NCI-H82 treated with DMSO at 0.1 percent for 48 hours (cell line): ENCODE results near the gene ETHE1.

ENCODE experiments used
- DNase-seq: peaks from one replicate; lab custom pipeline; 2025; ENCODE audit not compliant: unreplicated experiment; lab: John Stamatoyannopoulos, UW

The ETHE1 gene

DNA sequence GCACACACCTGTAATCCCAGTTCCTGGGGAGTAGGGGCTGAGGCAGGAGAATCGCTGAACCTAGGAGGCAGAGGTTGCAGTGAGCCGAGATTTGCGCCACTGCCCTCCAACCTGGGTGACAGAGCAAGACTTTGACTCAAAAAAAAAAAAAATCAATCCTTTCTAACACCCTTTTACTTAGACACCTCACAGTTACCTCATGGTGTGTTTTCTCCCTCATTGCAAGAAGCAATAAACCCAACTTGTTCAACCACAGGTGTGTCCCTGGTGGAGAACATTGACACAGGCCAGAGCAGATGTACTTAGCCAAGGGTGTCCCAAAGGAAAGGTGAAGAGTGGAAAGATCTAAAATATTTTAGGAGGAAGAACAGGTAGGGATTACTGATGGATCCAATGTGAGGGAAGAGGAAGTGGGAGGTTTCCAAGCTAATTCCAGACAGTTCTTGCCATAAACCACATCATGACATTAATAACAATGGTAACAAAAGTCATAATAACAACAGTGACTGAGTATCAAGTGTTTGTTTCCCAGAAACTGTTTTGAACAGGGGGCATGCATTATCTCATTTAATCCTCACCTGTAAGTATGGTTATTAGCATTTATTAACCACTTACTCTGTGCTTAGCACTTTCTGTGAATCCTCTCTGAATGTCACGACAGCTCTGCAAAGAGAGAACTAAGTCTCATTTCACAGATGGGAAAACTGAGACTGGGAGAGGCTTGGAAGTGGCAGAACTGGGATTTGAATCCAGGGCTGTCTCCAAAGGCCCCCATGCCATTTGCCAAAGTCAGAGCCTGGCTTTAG, 58.4 kb downstream of the ETHE1 start:
- DNase-seq: no peak

DNA sequence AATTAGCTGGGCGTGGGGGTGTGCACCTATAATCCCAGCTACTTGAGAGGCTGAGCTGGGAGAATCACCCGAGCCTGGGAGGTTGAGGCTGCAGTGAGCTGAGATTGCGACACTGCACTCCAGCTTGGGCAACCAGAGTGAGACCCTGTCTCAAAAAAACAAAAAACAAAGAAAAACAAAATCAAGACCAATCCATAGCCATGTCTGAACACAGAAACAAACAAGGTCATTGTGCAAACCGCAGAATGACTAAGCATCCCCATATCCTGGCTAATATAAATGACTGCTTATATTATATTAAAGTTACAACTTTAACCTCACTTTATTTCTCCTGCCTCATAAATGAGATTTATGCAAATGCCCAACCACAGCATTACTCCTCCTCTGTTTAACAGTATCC, 59.3 kb downstream of the ETHE1 start:
- DNase-seq: no peak

- no peak for DNase-seq
Measured at GRCh38 chr19:43467276-43467675, 59.7 kb downstream of the ETHE1 start.

DNA sequence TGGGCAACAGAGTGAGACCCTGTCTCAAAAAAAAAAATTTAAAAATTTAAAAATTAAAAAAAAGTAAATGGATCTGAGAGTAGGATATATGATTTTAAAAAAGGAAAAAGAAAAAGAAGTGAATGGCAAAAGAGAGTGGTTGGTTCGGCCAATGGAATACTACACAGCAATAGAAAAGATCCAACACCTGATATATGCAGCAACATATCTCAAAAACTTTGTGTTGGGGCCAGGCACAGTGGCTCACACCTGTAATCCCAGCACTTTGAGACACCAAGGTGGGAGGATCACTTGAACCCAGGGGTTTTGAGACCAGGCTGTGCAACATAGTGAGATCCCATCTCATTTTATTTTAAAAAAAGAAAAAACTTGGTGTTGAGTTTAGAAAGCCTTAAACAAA, 60.2 kb downstream of the ETHE1 start:
- DNase-seq: no peak

GRCh38 chr19:43465468-43466120, 61.4 kb downstream of the ETHE1 start, which contains the start of gene LYPD3:
Gene LYPD3, minus strand, starts transcription at chr19:43465608. Its CDS starts 37 bp downstream, at chr19:43465571.
- DNase-seq: no peak

- DNase-seq: peak; percentile 31
Measured at GRCh38 chr19:43464134-43464775, 62.7 kb downstream of the ETHE1 start.

DNA sequence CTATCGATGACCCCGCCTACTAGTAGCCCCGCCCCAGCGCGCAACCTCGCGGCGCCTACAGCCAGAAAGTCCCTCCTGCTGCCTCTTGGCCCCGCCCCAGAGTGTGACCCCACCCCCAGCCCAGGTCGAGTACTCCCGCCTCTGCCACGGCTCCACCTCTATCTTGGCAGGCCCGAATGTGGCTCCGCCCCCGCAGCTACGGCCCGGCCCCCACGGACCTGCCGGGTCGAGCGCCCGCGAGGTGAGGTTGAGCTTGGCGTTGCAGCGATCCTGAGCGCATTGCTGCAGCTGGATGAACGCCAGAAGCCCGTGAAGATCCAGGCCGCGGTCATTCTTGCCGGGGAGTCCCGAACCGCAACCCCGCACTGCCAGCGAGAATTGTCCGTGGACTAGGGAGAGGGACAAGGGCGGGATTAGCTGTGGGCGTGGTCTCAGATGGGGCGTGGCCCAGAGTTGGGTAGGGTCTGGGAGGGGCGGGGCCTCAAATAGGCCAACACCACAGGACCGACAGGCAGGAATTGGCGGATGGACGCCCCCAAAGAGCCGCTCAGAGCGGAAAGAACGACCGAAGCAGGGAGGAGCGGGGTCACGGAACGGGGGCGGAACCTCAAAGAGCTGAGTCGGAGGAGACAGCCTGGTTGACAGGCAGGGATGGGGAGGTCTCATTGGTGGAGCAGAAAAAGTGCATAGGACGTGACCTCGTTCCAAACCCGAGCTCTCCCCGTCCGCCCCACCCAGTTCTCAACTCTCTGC, 63.4 kb downstream of the ETHE1 start:
- peak; percentile 85 for DNase-seq

- DNase-seq: no peak
Measured at GRCh38 chr19:43462785-43463380, 64.1 kb downstream of the ETHE1 start.

DNA sequence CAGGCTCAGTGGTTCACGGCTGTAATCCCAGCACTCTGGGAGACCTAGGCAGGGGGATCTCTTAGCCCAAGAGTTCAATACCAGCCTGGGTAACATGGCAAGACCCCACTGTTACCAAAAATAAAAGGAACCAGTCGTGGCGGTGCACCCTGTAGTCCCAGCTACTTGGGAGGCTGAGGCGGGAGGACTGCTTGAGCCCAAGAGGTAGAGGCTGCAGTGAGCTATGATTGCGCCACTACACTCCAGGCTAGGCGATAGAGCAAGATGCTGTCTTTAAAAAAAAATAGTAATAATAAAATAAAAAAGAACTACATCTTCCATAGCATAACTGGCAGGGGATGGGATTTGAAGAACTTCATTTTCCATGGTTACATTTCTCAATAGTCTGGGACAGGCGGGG, 64.6 kb downstream of the ETHE1 start:
- no peak for DNase-seq

GRCh38 chr19:43461303-43461702, 65.7 kb downstream of the ETHE1 start:
- no peak for DNase-seq

DNA sequence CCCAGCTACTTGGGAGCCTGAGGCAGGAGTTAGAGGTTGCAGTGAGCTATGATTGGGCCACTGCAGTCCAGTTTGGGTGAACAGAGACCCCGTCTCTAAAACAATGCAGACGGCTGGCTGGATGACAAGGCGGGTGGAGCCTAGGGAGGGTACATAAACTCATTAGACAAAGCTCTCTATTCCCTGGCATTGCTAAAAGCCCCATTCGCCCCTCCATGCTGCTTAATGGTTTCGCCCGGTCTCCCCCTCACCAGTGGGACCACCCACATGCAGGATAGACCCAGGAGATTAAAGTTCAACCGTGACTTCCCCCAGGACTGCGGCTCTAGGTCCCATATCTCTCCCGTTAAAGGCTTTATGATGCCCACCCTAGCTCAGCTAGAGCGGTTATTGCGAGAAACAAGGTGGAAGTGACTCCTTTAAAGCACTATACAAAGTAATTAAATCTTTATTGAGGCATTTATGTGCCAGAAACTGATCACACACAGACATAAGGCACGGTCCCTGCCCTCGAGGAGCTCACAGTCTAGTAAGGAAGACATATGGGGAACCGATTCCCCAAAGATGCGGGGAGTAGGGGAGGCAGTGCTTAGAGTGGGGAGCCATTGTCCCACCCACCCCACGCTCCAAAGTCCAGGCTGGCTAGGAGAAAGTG, 66.5 kb downstream of the ETHE1 start:
- DNase-seq: peak; percentile 48

- DNase-seq: peak; percentile 15
Measured at GRCh38 chr19:43457809-43458208, 69.2 kb downstream of the ETHE1 start.
